Neural progenitor cell (in vitro differentiated cells): ENCODE results near the gene PRKCE. TPM values are rescaled to one million over a fixed set of nuclear protein-coding genes. Genes with fewer than 3 reads are reported as not detected.
A peak's percentile ranks its signal among the peaks of the same experiment; 100 is the strongest.

Experiments used
- DNase-seq: peaks from one replicate; pipeline ENCODE4 v3.0.0-alpha.2; 2016; ENCODE audit warnings: low spot score
- H2AFZ ChIP-seq: fragments of 200-600 bp; sonication (generic); replicated peaks from 2 replicates; pipeline ENCODE4 v1.6.1; 2016; ENCODE audit warnings: antibody characterized with exemption
- H3F3A ChIP-seq: fragments of 200-600 bp; sonication (generic); 2 replicates; pipeline ENCODE4 v1.6.1; 2016; ENCODE audit warnings: antibody characterized with exemption, low read depth
- H3K27ac ChIP-seq: fragments of 200-600 bp; sonication (generic); 2 replicates; pipeline ENCODE4 v1.5.1; 2016; ENCODE audit warnings: mild to moderate bottlenecking
- H3K27me3 ChIP-seq: fragments of 200-600 bp; sonication (generic); 2 replicates; pipeline ENCODE4 v1.6.1; 2016; ENCODE audit warnings: mild to moderate bottlenecking, moderate library complexity
- H3K36me3 ChIP-seq: fragments of 200-600 bp; sonication (generic); 2 replicates; pipeline ENCODE4 v1.5.1; 2016
- H3K4me1 ChIP-seq: fragments of 200-600 bp; sonication (generic); 2 replicates; pipeline ENCODE4 v1.6.1; 2016; ENCODE audit warnings: mixed run types
- H3K4me2 ChIP-seq: fragments of 200-600 bp; sonication (generic); 2 replicates; pipeline ENCODE4 v1.6.1; 2016
- H3K4me3 ChIP-seq: fragments of 200-600 bp; sonication (generic); 2 replicates; pipeline ENCODE4 v1.5.1; 2016
- H3K79me2 ChIP-seq: fragments of 200-600 bp; sonication (generic); 2 replicates; pipeline ENCODE4 v1.6.1; 2016; ENCODE audit warnings: low read depth
- H3K9ac ChIP-seq: fragments of 200-600 bp; sonication (generic); 2 replicates; pipeline ENCODE4 v1.6.1; 2016
- H3K9me3 ChIP-seq: fragments of 200-600 bp; sonication (generic); 2 replicates; pipeline ENCODE4 v1.5.1; 2016; ENCODE audit warnings: low read depth
- H4K20me1 ChIP-seq: fragments of 200-600 bp; sonication (generic); 2 replicates; pipeline ENCODE4 v1.6.1; 2016; ENCODE audit warnings: low read depth
- H3K27ac Mint-ChIP-seq: 3 replicates; pipeline ENCODE4 v1.8.0; 2021; ENCODE audit warnings: mixed read lengths
- H3K27me3 Mint-ChIP-seq: 2 replicates; pipeline ENCODE4 v1.8.0; 2022; ENCODE audit warnings: low read depth, mild to moderate bottlenecking, inconsistent platforms, moderate library complexity, mixed read lengths; ENCODE audit not compliant: insufficient read depth
- H3K36me3 Mint-ChIP-seq: 3 replicates; pipeline ENCODE4 v1.8.0; 2021; ENCODE audit warnings: mixed read lengths
- H3K4me1 Mint-ChIP-seq: 3 replicates; pipeline ENCODE4 v1.8.0; 2021; ENCODE audit warnings: mixed read lengths
- H3K4me3 Mint-ChIP-seq: 3 replicates; pipeline ENCODE4 v1.8.0; 2021; ENCODE audit warnings: mild to moderate bottlenecking, moderate library complexity, mixed read lengths
- H3K9me3 Mint-ChIP-seq: 3 replicates; pipeline ENCODE4 v1.8.0; 2020; ENCODE audit warnings: mixed read lengths
- EZH2 ChIP-seq: fragments of 200-600 bp; sonication (generic); IDR thresholded peaks from 2 replicates; pipeline ENCODE4 v1.6.1; 2017; ENCODE audit warnings: antibody characterized with exemption, mild to moderate bottlenecking, moderate library complexity
- EZH2phosphoT487 ChIP-seq: fragments of 200-600 bp; sonication (generic); IDR thresholded peaks from 2 replicates; pipeline ENCODE4 v1.6.1; 2017; ENCODE audit warnings: antibody characterized with exemption
- total RNA-seq: library from RNA; depleted of rRNA; stranded (reverse); fragments of >200 nt; gene quantifications from 2 replicates; pipeline ENCODE4 v1.2.3, GENCODE V29; 2015; ENCODE audit warnings: low replicate concordance
- TF ChIP-seq, protein P1 (sequence below): fragments of 200-600 bp; sonication (generic); IDR thresholded peaks from 2 replicates; pipeline ENCODE4 v1.5.1; 2017; ENCODE audit warnings: antibody characterized with exemption, mild to moderate bottlenecking

Gene PRKCE
- total RNA-seq, 1 donor from 2014 or later: 4.1 TPM

- Histone ChIP-seq H3K4me1 (no peaks in the 10 kb centered on the region), H3K36me3 (no peaks in the 10 kb centered on the region), H3K4me3 (no peak overlapping the region), H2AFZ (no peak overlapping the region), H3K9ac (no peak overlapping the region), H3K4me2 (no peak overlapping the region), H3K27me3 (no peaks in the 10 kb centered on the region), H3K9me3 (no peaks in the 10 kb centered on the region), H3K27ac (no peak overlapping the region), H3K79me2 (no peaks in the 10 kb centered on the region), H3F3A (no peaks in the 10 kb centered on the region), H4K20me1 (no peaks in the 10 kb centered on the region)
- Mint-ChIP-seq H3K4me1 (peaks cover 4% of the 10 kb centered on the region), H3K27me3 (peaks cover 9% of the 10 kb centered on the region), H3K9me3 (no peaks in the 10 kb centered on the region), H3K4me3 (no peak overlapping the region), H3K36me3 (no peaks in the 10 kb centered on the region), H3K27ac (no peak overlapping the region)
- no peak for TF ChIP-seq EZH2phosphoT487
- no peak for TF ChIP-seq EZH2
- TF ChIP-seq, protein P1, sequence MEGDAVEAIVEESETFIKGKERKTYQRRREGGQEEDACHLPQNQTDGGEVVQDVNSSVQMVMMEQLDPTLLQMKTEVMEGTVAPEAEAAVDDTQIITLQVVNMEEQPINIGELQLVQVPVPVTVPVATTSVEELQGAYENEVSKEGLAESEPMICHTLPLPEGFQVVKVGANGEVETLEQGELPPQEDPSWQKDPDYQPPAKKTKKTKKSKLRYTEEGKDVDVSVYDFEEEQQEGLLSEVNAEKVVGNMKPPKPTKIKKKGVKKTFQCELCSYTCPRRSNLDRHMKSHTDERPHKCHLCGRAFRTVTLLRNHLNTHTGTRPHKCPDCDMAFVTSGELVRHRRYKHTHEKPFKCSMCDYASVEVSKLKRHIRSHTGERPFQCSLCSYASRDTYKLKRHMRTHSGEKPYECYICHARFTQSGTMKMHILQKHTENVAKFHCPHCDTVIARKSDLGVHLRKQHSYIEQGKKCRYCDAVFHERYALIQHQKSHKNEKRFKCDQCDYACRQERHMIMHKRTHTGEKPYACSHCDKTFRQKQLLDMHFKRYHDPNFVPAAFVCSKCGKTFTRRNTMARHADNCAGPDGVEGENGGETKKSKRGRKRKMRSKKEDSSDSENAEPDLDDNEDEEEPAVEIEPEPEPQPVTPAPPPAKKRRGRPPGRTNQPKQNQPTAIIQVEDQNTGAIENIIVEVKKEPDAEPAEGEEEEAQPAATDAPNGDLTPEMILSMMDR: peak; percentile 33
- peak; percentile 25 for DNase-seq
Observed at GRCh38 chr2:45729753-45730512, 78.5 kb downstream of the PRKCE start.

GRCh38 chr2:45731141-45731540 is 79.7 kb downstream of the PRKCE start:
- Histone ChIP-seq H3K36me3 (no peaks in the 10 kb centered on the region), H3K4me3 (no peak overlapping the region), H3K9ac (no peak overlapping the region), H3K4me2 (no peak overlapping the region), H3F3A (no peaks in the 10 kb centered on the region), H3K79me2 (no peaks in the 10 kb centered on the region), H3K27ac (no peak overlapping the region), H3K27me3 (no peaks in the 10 kb centered on the region), H3K4me1 (no peaks in the 10 kb centered on the region), H4K20me1 (no peaks in the 10 kb centered on the region), H3K9me3 (no peaks in the 10 kb centered on the region), H2AFZ (no peak overlapping the region)
- Mint-ChIP-seq H3K27me3 (peaks cover 7% of the 10 kb centered on the region), H3K4me1 (peaks cover 4% of the 10 kb centered on the region), H3K36me3 (no peaks in the 10 kb centered on the region), H3K4me3 (no peak overlapping the region), H3K9me3 (no peaks in the 10 kb centered on the region), H3K27ac (no peak overlapping the region)
- DNase-seq: no peak
- TF ChIP-seq EZH2 (no peak), EZH2phosphoT487 (no peak)
- TF ChIP-seq, protein P1: no peak

GRCh38 chr2:45732436-45732835 is 81.0 kb downstream of the PRKCE start:
- Mint-ChIP-seq H3K27ac (no peak overlapping the region), H3K36me3 (no peaks in the 10 kb centered on the region), H3K4me1 (peaks cover 4% of the 10 kb centered on the region), H3K27me3 (peaks cover 7% of the 10 kb centered on the region), H3K9me3 (no peaks in the 10 kb centered on the region), H3K4me3 (no peak overlapping the region)
- TF ChIP-seq EZH2: no peak
- no peak for TF ChIP-seq EZH2phosphoT487
- TF ChIP-seq, protein P1: no peak
- Histone ChIP-seq H3K9ac (no peak overlapping the region), H3K4me3 (no peak overlapping the region), H4K20me1 (no peaks in the 10 kb centered on the region), H3K27ac (no peak overlapping the region), H3K27me3 (no peaks in the 10 kb centered on the region), H3K79me2 (no peaks in the 10 kb centered on the region), H3K4me2 (no peak overlapping the region), H3K4me1 (no peaks in the 10 kb centered on the region), H2AFZ (no peak overlapping the region), H3K9me3 (no peaks in the 10 kb centered on the region), H3K36me3 (no peaks in the 10 kb centered on the region), H3F3A (no peaks in the 10 kb centered on the region)
- DNase-seq: no peak
